Fibroblast of skin of back (primary cell): ENCODE results near the gene CAPN15.

Experiments
- DNase-seq: peaks from one replicate; pipeline ENCODE4 v3.0.0-alpha.2; 2013

CAPN15 gene

GRCh38 chr16:578232-578869 is 50.8 kb downstream of the CAPN15 start:
- DNase-seq = no peak

GRCh38 chr16:578870-579405 is 51.4 kb downstream of the CAPN15 start:
- peak; percentile 59 for DNase-seq

DNA sequence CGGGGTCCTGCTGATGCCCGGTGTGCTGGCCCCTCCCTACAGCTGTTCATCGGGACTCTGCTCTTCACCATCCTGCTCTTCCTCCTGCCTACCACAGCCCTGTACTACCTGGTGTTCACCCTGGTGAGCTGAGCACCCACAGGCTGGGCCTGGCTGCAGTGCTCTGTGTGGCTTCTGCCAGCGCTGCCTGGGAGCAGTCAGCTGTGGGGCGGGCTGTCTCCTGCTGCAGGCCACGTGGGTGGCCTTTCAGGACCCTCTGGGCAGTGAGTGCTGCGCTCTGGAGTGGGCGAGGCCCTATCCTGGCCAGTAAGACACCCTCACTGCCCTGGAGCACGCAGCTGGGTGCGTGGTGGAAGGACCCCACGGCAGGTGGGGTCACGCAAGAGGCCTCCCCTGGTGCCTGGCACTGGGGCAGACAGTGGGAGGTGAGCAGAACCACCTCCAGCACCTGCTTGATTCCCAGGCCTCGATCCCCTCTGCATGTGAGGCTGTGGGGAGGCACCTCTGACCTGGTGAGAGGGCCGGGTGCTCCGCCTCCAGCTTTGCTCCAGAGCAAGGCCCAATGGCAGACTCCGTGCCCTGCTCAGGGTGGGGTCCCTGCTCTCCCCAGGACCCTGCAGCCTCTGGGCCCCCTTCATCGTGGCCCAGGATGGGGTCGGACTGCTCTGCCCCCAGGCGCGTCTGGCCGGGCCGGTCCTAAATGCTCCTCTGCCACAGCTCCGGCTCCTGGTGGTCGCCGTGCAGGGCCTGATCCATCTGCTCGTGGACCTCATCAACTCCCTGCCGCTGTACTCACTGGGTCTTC is 52.8 kb downstream of the CAPN15 start:
- no peak for DNase-seq

- DNase-seq = no peak
Observed at GRCh38 chr16:580946-581498, 53.5 kb downstream of the CAPN15 start.

DNA sequence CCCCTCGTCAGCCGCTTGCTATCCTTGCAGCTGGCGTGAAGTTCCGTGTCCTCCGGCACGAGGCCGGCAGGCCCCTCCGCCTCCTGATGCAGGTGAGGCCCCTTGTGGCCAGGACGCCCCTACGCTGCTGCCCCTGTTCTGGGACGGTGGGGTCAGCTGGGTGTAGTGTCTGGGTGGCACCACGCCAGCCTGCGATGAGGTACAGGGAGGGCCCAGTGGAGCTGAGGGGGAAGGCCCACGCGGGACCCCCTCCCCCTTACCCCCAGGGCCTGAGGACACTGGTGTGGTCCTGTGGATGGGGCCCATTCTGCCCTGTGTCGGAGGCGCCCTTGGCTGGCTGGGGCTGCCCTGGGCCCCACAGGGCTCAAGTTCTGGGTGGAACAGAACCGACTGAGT is 54.7 kb downstream of the CAPN15 start:
- no peak for DNase-seq

- DNase-seq = no peak
Observed at GRCh38 chr16:582614-583331, 55.3 kb downstream of the CAPN15 start.

DNA sequence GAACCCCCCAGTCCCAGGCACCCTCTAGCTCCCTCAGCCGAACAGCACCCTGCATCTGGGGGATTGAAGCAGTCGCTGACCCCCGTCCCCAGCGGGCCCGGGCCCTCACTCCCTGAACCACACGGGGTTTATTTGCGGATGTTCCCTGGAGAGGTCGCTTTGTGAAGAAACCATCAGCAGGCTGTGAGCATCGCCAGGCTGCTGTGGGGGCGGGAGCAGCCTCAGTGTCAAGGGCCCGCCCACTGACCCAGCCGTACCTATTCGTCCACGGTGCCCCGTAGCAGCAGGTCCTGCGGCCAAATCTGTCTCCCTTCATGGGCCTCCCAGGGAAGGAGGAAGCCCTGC is 55.9 kb downstream of the CAPN15 start:
- DNase-seq = no peak

GRCh38 chr16:583815-584591 is 56.5 kb downstream of the CAPN15 start:
- no peak for DNase-seq

- no peak for DNase-seq
Observed at GRCh38 chr16:585351-585750, 57.8 kb downstream of the CAPN15 start.

GRCh38 chr16:586047-586644 is 58.6 kb downstream of the CAPN15 start:
- peak; percentile 38 for DNase-seq

- DNase-seq = no peak
Observed at GRCh38 chr16:586645-587590, 59.4 kb downstream of the CAPN15 start.

DNA sequence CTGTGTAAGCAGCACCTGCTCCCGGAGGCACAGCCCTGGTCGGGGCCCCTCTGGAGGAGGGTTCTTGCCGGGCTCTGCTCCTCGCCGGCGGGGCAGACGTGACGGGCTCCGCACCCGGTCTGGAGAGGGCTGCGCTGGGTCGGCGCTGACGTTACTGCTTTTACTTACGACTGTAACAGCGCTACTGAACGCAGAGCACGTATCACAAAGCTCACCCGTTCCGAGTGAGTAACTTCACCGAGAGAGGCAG is 61.1 kb downstream of the CAPN15 start:
- DNase-seq = peak; percentile 67

GRCh38 chr16:588889-589657 is 61.6 kb downstream of the CAPN15 start:
- peak; percentile 92 for DNase-seq

- peak; percentile 96 for DNase-seq
Observed at GRCh38 chr16:589658-590187, 62.2 kb downstream of the CAPN15 start, which contains the start of gene RAB40C. TSS of gene RAB40C (plus strand) at chr16:590066. CDS start at chr16:590292, 226 bp downstream.

DNA sequence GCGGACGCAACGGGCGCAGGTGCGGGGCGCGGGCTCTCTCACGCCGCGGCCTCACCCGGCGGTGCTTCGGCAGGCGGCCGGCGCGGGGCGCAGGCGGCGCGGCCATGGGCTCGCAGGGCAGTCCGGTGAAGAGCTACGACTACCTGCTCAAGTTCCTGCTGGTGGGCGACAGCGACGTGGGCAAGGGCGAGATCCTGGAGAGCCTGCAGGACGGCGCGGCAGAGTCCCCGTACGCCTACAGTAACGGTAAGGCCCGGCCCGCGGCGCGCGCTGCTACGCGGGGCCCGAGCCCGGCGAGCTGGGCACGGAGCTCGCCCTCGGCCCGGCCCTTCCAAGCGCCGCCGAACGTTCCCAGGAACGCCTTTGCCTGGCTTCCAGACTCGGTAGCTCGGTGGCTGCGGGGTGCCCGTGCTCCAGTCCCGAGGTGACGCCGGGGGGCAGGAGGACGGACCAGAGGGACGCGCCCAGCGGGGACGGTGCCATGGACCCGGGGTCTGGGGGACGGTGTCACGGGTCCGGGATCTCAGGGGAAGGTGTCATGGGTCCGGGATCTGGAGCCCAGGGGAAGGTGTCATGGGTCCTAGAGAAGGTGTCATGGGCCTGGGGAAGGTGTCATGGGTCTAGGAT is 62.8 kb downstream of the CAPN15 start:
- DNase-seq = peak; percentile 43

GRCh38 chr16:590815-591200 is 63.3 kb downstream of the CAPN15 start:
- no peak for DNase-seq

DNA sequence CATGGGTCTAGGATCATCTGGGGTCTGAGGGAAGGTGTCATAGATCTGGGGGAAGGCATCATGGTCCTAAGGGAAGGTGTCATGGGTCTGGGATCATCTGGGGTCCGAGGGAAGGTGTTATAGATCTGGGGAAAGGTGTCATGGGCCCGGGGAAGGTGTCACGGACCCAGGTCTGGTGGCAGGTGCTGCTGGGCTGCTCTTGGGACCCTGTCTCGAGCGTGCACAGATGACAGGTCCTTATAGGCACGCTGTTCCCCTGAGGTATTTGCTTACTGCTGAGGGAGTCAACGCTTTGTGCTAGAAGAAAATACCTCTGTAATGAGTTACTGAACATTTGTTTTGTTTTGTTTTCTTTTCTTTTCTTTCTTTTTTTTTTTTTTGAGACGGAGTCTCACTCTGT is 63.7 kb downstream of the CAPN15 start:
- DNase-seq = peak; percentile 41

GRCh38 chr16:591892-592517 is 64.5 kb downstream of the CAPN15 start:
- DNase-seq = no peak
